ENCODE data around the gene FANK1.
"Not testable (repeated sequence)": the region's sequence is repeated elsewhere in the genome, so short reads cannot be mapped to it uniquely, and the experiment has no call there.

DNA sequence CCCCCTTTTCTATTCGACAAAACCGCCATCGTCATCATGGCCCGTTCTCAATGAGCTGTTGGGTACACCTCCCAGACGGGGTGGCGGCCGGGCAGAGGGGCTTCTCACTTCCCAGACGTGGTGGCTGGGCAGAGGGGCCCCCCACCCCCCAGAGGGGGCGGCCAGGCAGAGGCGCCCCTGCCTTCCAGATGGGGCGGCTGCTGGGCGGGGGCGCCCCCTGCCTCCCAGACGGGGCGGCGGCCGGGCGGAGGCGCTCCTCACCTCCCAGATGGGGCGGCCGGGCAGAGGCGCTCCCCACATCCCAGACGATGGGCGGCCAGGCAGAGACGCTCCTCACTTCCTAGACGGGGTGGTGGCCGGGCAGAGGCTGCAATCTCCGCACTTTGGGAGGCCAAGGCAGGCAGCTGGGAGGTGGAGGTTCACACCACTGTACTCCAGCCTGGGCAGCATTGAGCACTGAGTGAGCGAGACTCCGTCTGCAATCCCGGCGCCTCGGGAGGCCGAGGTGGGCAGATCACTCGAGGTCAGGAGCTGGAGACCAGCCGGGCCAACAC, 73.8 kb downstream of the FANK1 start:
- TF ChIP-seq POLR2AphosphoS5 (IDR thresholded peaks at IDR 0.05); TAF1 (IDR thresholded peaks at IDR 0.05; ENCODE audit: low read depth); RAD21 (conservative IDR thresholded peaks at IDR 0.05); EZH2 (IDR thresholded peaks at IDR 0.05; ENCODE audit: borderline replicate concordance, insufficient read depth, low read length, poor library complexity, severe bottlenecking): not testable (repeated sequence)
- TF ChIP-seq, protein P1, sequence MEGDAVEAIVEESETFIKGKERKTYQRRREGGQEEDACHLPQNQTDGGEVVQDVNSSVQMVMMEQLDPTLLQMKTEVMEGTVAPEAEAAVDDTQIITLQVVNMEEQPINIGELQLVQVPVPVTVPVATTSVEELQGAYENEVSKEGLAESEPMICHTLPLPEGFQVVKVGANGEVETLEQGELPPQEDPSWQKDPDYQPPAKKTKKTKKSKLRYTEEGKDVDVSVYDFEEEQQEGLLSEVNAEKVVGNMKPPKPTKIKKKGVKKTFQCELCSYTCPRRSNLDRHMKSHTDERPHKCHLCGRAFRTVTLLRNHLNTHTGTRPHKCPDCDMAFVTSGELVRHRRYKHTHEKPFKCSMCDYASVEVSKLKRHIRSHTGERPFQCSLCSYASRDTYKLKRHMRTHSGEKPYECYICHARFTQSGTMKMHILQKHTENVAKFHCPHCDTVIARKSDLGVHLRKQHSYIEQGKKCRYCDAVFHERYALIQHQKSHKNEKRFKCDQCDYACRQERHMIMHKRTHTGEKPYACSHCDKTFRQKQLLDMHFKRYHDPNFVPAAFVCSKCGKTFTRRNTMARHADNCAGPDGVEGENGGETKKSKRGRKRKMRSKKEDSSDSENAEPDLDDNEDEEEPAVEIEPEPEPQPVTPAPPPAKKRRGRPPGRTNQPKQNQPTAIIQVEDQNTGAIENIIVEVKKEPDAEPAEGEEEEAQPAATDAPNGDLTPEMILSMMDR (IDR thresholded peaks at IDR 0.05; ENCODE audit: poor library complexity, severe bottlenecking): not testable (repeated sequence)
- TF ChIP-seq, protein P2, sequence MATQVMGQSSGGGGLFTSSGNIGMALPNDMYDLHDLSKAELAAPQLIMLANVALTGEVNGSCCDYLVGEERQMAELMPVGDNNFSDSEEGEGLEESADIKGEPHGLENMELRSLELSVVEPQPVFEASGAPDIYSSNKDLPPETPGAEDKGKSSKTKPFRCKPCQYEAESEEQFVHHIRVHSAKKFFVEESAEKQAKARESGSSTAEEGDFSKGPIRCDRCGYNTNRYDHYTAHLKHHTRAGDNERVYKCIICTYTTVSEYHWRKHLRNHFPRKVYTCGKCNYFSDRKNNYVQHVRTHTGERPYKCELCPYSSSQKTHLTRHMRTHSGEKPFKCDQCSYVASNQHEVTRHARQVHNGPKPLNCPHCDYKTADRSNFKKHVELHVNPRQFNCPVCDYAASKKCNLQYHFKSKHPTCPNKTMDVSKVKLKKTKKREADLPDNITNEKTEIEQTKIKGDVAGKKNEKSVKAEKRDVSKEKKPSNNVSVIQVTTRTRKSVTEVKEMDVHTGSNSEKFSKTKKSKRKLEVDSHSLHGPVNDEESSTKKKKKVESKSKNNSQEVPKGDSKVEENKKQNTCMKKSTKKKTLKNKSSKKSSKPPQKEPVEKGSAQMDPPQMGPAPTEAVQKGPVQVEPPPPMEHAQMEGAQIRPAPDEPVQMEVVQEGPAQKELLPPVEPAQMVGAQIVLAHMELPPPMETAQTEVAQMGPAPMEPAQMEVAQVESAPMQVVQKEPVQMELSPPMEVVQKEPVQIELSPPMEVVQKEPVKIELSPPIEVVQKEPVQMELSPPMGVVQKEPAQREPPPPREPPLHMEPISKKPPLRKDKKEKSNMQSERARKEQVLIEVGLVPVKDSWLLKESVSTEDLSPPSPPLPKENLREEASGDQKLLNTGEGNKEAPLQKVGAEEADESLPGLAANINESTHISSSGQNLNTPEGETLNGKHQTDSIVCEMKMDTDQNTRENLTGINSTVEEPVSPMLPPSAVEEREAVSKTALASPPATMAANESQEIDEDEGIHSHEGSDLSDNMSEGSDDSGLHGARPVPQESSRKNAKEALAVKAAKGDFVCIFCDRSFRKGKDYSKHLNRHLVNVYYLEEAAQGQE (IDR thresholded peaks at IDR 0.05; ENCODE audit: borderline replicate concordance): not testable (repeated sequence)

All from neural cell (in vitro differentiated cells).